Activated naive CD4-positive, alpha-beta T cell treated with anti-CD3 and anti-CD28 coated beads, Interleukin-2, amount 50 U/mL, for 24 hours (primary cell): ENCODE data around the gene SGO2.

Source experiments
- H3K27ac Mint-ChIP-seq: one replicate; pipeline ENCODE4 v1.8.0; 2021; ENCODE audit warnings: mild to moderate bottlenecking, mixed read lengths
- H3K27me3 Mint-ChIP-seq: one replicate; pipeline ENCODE4 v1.8.0; 2021; ENCODE audit warnings: mixed read lengths
- H3K36me3 Mint-ChIP-seq: one replicate; pipeline ENCODE4 v1.8.0; 2021; ENCODE audit warnings: mixed read lengths
- H3K4me1 Mint-ChIP-seq: one replicate; pipeline ENCODE4 v1.8.0; 2021; ENCODE audit warnings: mixed read lengths
- H3K4me3 Mint-ChIP-seq: one replicate; pipeline ENCODE4 v1.8.0; 2021; ENCODE audit warnings: mild to moderate bottlenecking, mixed read lengths
- H3K9me3 Mint-ChIP-seq: one replicate; pipeline ENCODE4 v1.8.0; 2021; ENCODE audit warnings: mixed read lengths

Gene SGO2, protein sequence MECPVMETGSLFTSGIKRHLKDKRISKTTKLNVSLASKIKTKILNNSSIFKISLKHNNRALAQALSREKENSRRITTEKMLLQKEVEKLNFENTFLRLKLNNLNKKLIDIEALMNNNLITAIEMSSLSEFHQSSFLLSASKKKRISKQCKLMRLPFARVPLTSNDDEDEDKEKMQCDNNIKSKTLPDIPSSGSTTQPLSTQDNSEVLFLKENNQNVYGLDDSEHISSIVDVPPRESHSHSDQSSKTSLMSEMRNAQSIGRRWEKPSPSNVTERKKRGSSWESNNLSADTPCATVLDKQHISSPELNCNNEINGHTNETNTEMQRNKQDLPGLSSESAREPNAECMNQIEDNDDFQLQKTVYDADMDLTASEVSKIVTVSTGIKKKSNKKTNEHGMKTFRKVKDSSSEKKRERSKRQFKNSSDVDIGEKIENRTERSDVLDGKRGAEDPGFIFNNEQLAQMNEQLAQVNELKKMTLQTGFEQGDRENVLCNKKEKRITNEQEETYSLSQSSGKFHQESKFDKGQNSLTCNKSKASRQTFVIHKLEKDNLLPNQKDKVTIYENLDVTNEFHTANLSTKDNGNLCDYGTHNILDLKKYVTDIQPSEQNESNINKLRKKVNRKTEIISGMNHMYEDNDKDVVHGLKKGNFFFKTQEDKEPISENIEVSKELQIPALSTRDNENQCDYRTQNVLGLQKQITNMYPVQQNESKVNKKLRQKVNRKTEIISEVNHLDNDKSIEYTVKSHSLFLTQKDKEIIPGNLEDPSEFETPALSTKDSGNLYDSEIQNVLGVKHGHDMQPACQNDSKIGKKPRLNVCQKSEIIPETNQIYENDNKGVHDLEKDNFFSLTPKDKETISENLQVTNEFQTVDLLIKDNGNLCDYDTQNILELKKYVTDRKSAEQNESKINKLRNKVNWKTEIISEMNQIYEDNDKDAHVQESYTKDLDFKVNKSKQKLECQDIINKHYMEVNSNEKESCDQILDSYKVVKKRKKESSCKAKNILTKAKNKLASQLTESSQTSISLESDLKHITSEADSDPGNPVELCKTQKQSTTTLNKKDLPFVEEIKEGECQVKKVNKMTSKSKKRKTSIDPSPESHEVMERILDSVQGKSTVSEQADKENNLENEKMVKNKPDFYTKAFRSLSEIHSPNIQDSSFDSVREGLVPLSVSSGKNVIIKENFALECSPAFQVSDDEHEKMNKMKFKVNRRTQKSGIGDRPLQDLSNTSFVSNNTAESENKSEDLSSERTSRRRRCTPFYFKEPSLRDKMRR

GRCh38 chr2:200525882-200526651, at the start of gene SGO2:
Gene SGO2 (plus strand): TSS chr2:200526207. CDS start chr2:200532976, 6,769 bp downstream.
- peaks cover 7% of the 10 kb centered on the region for H3K4me1 Mint-ChIP-seq
- H3K36me3 Mint-ChIP-seq: no peaks in the 10 kb centered on the region
- H3K27me3 Mint-ChIP-seq: no peaks in the 10 kb centered on the region
- peak within 1 kb of the TSS; percentile 92 for H3K4me3 Mint-ChIP-seq
- H3K9me3 Mint-ChIP-seq: no peaks in the 10 kb centered on the region
- H3K27ac Mint-ChIP-seq: peak within 1 kb of the TSS; percentile 76

- no peaks in the 10 kb centered on the region for H3K9me3 Mint-ChIP-seq
- no peak overlapping the region for H3K27ac Mint-ChIP-seq
- no peaks in the 10 kb centered on the region for H3K27me3 Mint-ChIP-seq
- H3K36me3 Mint-ChIP-seq: no peaks in the 10 kb centered on the region
- H3K4me3 Mint-ChIP-seq: no peak overlapping the region
- peaks cover 9% of the 10 kb centered on the region for H3K4me1 Mint-ChIP-seq
These were observed 49.2 kb upstream of the SGO2 start for GRCh38 chr2:200476836-200477235.

GRCh38 chr2:200477667-200478131, 48.3 kb upstream of the SGO2 start:
- Mint-ChIP-seq H3K4me1 (peaks cover 9% of the 10 kb centered on the region), H3K4me3 (no peak overlapping the region), H3K9me3 (no peaks in the 10 kb centered on the region), H3K27me3 (no peaks in the 10 kb centered on the region), H3K27ac (no peak overlapping the region), H3K36me3 (no peaks in the 10 kb centered on the region)

- H3K27ac Mint-ChIP-seq: no peak overlapping the region
- H3K4me1 Mint-ChIP-seq: peaks cover 9% of the 10 kb centered on the region
- H3K9me3 Mint-ChIP-seq: no peaks in the 10 kb centered on the region
- no peaks in the 10 kb centered on the region for H3K36me3 Mint-ChIP-seq
- H3K27me3 Mint-ChIP-seq: no peaks in the 10 kb centered on the region
- H3K4me3 Mint-ChIP-seq: no peak overlapping the region
These were observed 46.2 kb upstream of the SGO2 start for GRCh38 chr2:200479692-200480265.

GRCh38 chr2:200482194-200482593, 43.8 kb upstream of the SGO2 start:
- no peak overlapping the region for H3K4me3 Mint-ChIP-seq
- H3K9me3 Mint-ChIP-seq: no peaks in the 10 kb centered on the region
- no peaks in the 10 kb centered on the region for H3K27me3 Mint-ChIP-seq
- H3K27ac Mint-ChIP-seq: no peak overlapping the region
- H3K4me1 Mint-ChIP-seq: peaks cover 9% of the 10 kb centered on the region
- H3K36me3 Mint-ChIP-seq: no peaks in the 10 kb centered on the region

- Mint-ChIP-seq H3K27ac (no peak overlapping the region), H3K4me3 (no peak overlapping the region), H3K4me1 (peaks cover 9% of the 10 kb centered on the region), H3K27me3 (no peaks in the 10 kb centered on the region), H3K36me3 (no peaks in the 10 kb centered on the region), H3K9me3 (no peaks in the 10 kb centered on the region)
These were observed 42.2 kb upstream of the SGO2 start for GRCh38 chr2:200483729-200484198.

- peaks cover 4% of the 10 kb centered on the region for H3K4me1 Mint-ChIP-seq
- no peaks in the 10 kb centered on the region for H3K27me3 Mint-ChIP-seq
- peaks cover 2% of the 10 kb centered on the region for H3K36me3 Mint-ChIP-seq
- no peak overlapping the region for H3K4me3 Mint-ChIP-seq
- H3K27ac Mint-ChIP-seq: no peak overlapping the region
- no peaks in the 10 kb centered on the region for H3K9me3 Mint-ChIP-seq
These were observed 41.1 kb upstream of the SGO2 start for GRCh38 chr2:200484934-200485333.

DNA sequence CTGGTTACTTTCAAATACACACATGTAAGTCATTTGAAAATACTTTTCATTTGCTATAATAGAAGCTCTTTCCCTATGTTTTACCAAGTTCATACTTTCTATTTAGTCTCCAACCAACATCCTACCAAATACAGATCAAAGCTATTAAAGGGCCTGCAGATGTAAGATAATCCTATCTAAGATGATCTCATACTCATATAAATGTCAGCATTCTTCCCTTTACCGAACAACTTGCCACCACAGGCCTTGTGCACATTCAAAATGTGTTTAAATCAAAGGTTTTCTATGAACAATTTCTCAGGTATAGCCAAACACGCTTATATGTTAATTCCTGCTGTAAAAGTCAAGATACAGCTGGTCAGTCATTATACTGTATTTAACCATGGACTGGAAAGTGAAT, 39.5 kb upstream of the SGO2 start:
- Mint-ChIP-seq H3K4me3 (no peak overlapping the region), H3K27ac (no peak overlapping the region), H3K4me1 (no peaks in the 10 kb centered on the region), H3K36me3 (peaks cover 12% of the 10 kb centered on the region), H3K9me3 (no peaks in the 10 kb centered on the region), H3K27me3 (no peaks in the 10 kb centered on the region)

DNA sequence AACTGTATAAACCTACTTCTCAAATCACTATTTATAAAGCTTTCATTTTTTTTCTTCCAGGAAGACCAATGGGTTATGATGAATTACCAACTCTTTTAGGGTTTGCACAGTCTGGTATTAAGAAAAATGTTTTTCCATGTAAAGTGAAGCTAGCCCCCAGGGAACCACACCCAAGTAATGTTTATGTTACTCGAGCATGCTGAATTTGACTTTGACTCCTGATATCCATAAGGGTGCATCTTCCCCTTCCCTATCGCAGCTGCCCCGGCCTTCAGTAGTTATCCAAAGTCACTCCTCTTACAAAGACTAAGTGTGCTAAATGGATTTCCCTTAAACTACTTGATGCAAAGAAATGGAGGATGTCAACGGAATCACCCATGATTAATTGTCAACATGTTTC, 37.8 kb upstream of the SGO2 start:
- no peak overlapping the region for H3K27ac Mint-ChIP-seq
- H3K4me3 Mint-ChIP-seq: no peak overlapping the region
- H3K36me3 Mint-ChIP-seq: peaks cover 16% of the 10 kb centered on the region
- H3K9me3 Mint-ChIP-seq: no peaks in the 10 kb centered on the region
- no peaks in the 10 kb centered on the region for H3K27me3 Mint-ChIP-seq
- H3K4me1 Mint-ChIP-seq: no peaks in the 10 kb centered on the region

DNA sequence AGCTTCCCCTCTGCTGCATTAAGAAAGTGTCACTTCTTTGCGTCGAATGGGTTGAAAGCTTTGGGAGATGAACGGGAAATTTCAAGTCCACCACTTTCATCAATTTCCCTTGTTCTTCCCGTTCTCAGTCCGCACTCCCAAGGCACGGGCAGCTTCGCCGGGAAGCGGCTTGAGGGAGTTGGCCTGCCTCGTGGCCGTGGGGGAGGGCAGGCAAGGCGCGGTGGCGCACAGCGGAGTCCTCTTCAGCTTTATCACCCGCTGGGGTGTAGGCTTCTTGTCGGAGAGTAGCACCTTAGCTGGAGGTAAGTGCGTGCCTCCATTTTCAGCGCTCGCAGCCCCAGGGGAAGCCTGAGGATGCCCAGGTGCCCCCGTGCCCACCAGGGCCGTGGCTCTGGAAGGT, 36.0 kb upstream of the SGO2 start:
- Mint-ChIP-seq H3K27ac (no peak overlapping the region), H3K4me3 (no peak overlapping the region), H3K9me3 (no peaks in the 10 kb centered on the region), H3K4me1 (no peaks in the 10 kb centered on the region), H3K27me3 (no peaks in the 10 kb centered on the region), H3K36me3 (peaks cover 19% of the 10 kb centered on the region)

DNA sequence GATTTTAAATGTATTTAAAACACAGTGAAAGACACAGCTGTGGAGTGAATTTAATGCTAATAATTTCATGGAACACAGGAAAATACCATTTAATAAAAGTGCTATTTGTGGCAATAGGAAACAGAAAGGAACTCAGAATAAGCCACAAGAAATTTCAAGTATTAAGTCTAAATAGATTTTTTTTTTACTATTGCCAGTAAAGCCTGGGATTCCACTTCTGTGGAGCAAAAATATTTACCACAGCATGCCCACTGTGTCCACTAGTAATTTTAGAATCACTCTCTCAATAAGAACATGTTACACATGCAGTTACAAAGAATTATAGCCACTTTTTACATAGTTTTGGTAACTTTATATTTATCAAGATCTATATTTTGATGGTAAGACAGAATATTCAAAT, 33.4 kb upstream of the SGO2 start:
- Mint-ChIP-seq H3K9me3 (no peaks in the 10 kb centered on the region), H3K27ac (no peak overlapping the region), H3K4me3 (no peak overlapping the region), H3K27me3 (no peaks in the 10 kb centered on the region), H3K36me3 (peaks cover 20% of the 10 kb centered on the region), H3K4me1 (no peaks in the 10 kb centered on the region)

DNA sequence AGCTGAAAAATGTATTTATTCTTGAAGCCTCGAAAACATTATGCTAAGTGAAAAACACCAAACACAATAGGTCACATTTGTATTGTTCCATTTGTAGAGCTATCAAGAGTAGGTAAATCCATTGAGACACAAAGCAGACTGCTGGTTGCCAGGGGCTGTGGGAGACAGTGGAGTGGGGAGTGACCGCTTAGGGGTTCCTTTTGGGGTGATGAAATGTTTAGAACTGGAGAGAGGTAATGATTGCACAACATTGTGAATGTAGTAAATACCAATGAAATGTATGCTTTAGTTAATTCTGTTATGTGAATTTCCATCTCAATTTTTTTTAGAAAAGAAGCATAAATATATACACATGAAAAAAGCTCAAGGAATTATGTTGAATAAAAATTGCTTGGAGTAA, 32.0 kb upstream of the SGO2 start:
- Mint-ChIP-seq H3K9me3 (no peaks in the 10 kb centered on the region), H3K4me1 (peaks cover 3% of the 10 kb centered on the region), H3K36me3 (peaks cover 22% of the 10 kb centered on the region), H3K27me3 (no peaks in the 10 kb centered on the region), H3K27ac (no peak overlapping the region), H3K4me3 (no peak overlapping the region)

- peaks cover 12% of the 10 kb centered on the region for H3K36me3 Mint-ChIP-seq
- H3K4me3 Mint-ChIP-seq: no peak overlapping the region
- no peak overlapping the region for H3K27ac Mint-ChIP-seq
These were observed 29.3 kb upstream of the SGO2 start for GRCh38 chr2:200496696-200497095.

GRCh38 chr2:200498402-200499162, 27.4 kb upstream of the SGO2 start:
- H3K4me1 Mint-ChIP-seq: peaks cover 13% of the 10 kb centered on the region
- H3K27me3 Mint-ChIP-seq: no peaks in the 10 kb centered on the region
- peaks cover 16% of the 10 kb centered on the region for H3K36me3 Mint-ChIP-seq
- H3K27ac Mint-ChIP-seq: no peak overlapping the region
- H3K4me3 Mint-ChIP-seq: no peak overlapping the region
- no peaks in the 10 kb centered on the region for H3K9me3 Mint-ChIP-seq

More at GRCh38 chr2:200496696-200497095, 29.3 kb upstream of the SGO2 start:
- peaks cover 8% of the 10 kb centered on the region for H3K4me1 Mint-ChIP-seq
- no peaks in the 10 kb centered on the region for H3K27me3 Mint-ChIP-seq
- H3K9me3 Mint-ChIP-seq: no peaks in the 10 kb centered on the region
